Kidney (tissue), 14 donors: ENCODE data around the gene WDR45B. TPM values are rescaled to one million over a fixed set of nuclear protein-coding genes. Genes with fewer than 3 reads are reported as not detected.

Source experiments
- DNase-seq, 5 donors: peaks; one replicate each; pipeline ENCODE4 v3.0.0-alpha.2; 2013 to 2020
- FAIRE-seq: peaks from 2 replicates; lab custom pipeline; 2012; peaks lifted over from hg19 to GRCh38; lab: Jason Lieb, UNC
- H3K27ac ChIP-seq, 2 donors: one replicate each; pipeline ENCODE4 v1.7.0; 2013; ENCODE audit warnings: low read depth in 2 of 2, low read length in 2 of 2, inconsistent platforms in 1 of 2
- H3K27me3 ChIP-seq: one replicate; pipeline ENCODE4 v1.7.1; 2013; ENCODE audit warnings: low read length, inconsistent platforms; ENCODE audit not compliant: control insufficient read depth, insufficient read depth
- H3K36me3 ChIP-seq, 3 donors: one replicate each; pipeline versions ENCODE4 v1.7.0 to v1.7.1; 2013; ENCODE audit warnings: low read length in 3 of 3, control low read depth in 1 of 3, inconsistent platforms in 1 of 3; ENCODE audit not compliant: insufficient read depth in 3 of 3, control insufficient read depth in 2 of 3
- H3K4me1 ChIP-seq, 3 donors: one replicate each; pipeline versions ENCODE4 v1.7.0 to v1.7.1; 2013; ENCODE audit warnings: low read length in 3 of 3, inconsistent platforms in 1 of 3, low read depth in 1 of 3; ENCODE audit not compliant: control insufficient read depth in 2 of 3, insufficient read depth in 2 of 3
- H3K4me3 ChIP-seq, 3 donors: one replicate each; pipeline versions ENCODE4 v1.7.0 to v1.8.1; 2013; ENCODE audit warnings: low read length in 3 of 3, control low read depth in 1 of 3, inconsistent platforms in 1 of 3
- H3K9ac ChIP-seq, 3 donors: one replicate each; pipeline versions ENCODE4 v1.7.0 to v1.7.1; 2013; ENCODE audit warnings: low read length in 3 of 3, control low read depth in 1 of 3, inconsistent platforms in 1 of 3
- H3K9me3 ChIP-seq, 3 donors: one replicate each; pipeline versions ENCODE4 v1.7.0 to v1.7.1; 2013; ENCODE audit warnings: low read length in 3 of 3, control low read depth in 1 of 3, inconsistent platforms in 1 of 3; ENCODE audit not compliant: control insufficient read depth in 2 of 3, insufficient read depth in 1 of 3
- CTCF ChIP-seq: IDR thresholded peaks from 3 replicates; pipeline ENCODE4 v1.5.1; 2012; ENCODE audit warnings: mild to moderate bottlenecking, moderate library complexity, borderline replicate concordance; ENCODE audit not compliant: insufficient read depth; ENCODE audit errors: extremely low read depth
- intact Hi-C: fragments of 100-400 bp; cut with DNase I; formaldehyde crosslinking; loops from one replicate; pipeline ENCODE4 v1.11.1; 2022
- polyA plus RNA-seq: library from polyadenylated mRNA; stranded (reverse); fragments of 350-450 nt; fragmentation: Illumina TruSeq; extraction: RNeasy Lipid Tissue Mini Kit (QIAGEN cat#74804); gene quantifications from one replicate; pipeline ENCODE4 v1.2.3, GENCODE V29; 2014; ENCODE audit warnings: low read depth, low replicate concordance; ENCODE audit not compliant: insufficient read depth
- total RNA-seq: library from RNA; stranded (reverse); fragmentation: NEBNext Ultra II Directional; extraction: Animal tissue kit (Norgen Biotek cat#: 25700); gene quantifications from one replicate; pipeline ENCODE4 v1.2.1, GENCODE V29; 2021
- donor health status: control.
- donor health status: control.
- donor health status: control.
- donor health status: control.
- donor health status: control.
- donor health status: DM: yes; HTN: yes; CAD: no.
- donor health status: Normal renal cell carcinoma (clear cell type).

WDR45B gene
- total and polyA plus RNA-seq, 2 donors from 2014 or later, result 64.7 to 65.4 TPM

GRCh38 chr17:82689077-82689476, 40.8 kb upstream of the WDR45B start:
- Histone ChIP-seq H3K4me1 (peaks cover 0 to 19% (median 15%) of the 10 kb centered on the region in 3 donors), H3K9me3 (no peaks in the 10 kb centered on the region), H3K36me3 (no peaks in the 10 kb centered on the region), H3K27ac (peak overlapping the region; percentile 8 to 80), H3K9ac (peak overlapping the region in 1 of 3 donors; percentile 61), H3K4me3 (no peak overlapping the region), H3K27me3 (no peaks in the 10 kb centered on the region)
- FAIRE-seq (no peak), DNase-seq (peak in 1 of 5 donors; percentile 51)
- intact Hi-C loops, result no loop called here
- TF ChIP-seq CTCF, result no peak

GRCh38 chr17:82687871-82688270, 39.6 kb upstream of the WDR45B start:
- TF ChIP-seq CTCF, result no peak
- Histone ChIP-seq H3K27me3 (no peaks in the 10 kb centered on the region), H3K27ac (peak overlapping the region; percentile 93 to 98), H3K9me3 (no peaks in the 10 kb centered on the region), H3K9ac (peak overlapping the region in 1 of 3 donors; percentile 78), H3K36me3 (no peaks in the 10 kb centered on the region), H3K4me3 (no peak overlapping the region), H3K4me1 (peaks cover 0 to 19% (median 17%) of the 10 kb centered on the region in 3 donors)
- FAIRE-seq (no peak), DNase-seq (peak in 2 of 5 donors; percentile 46 to 64)
- intact Hi-C loops, result no loop called here

- Histone ChIP-seq H3K9me3 (no peaks in the 10 kb centered on the region), H3K4me3 (no peak overlapping the region), H3K27ac (peak overlapping the region; percentile 93 to 98), H3K4me1 (peaks cover 0 to 19% (median 17%) of the 10 kb centered on the region in 3 donors), H3K27me3 (no peaks in the 10 kb centered on the region), H3K36me3 (no peaks in the 10 kb centered on the region), H3K9ac (peak overlapping the region in 1 of 3 donors; percentile 78)
- intact Hi-C loops, result no loop called here
- FAIRE-seq (peak; percentile 92), DNase-seq (peak; percentile 62 to 86 (median 82))
- TF ChIP-seq CTCF, result no peak
Measured at GRCh38 chr17:82687375-82687861, 39.2 kb upstream of the WDR45B start.
